ENCODE measurements around the gene IGSF21.

Gene IGSF21

GRCh38 chr1:18192182-18192581 lies 84.6 kb downstream of the IGSF21 start:
- no peak for TF ChIP-seq CTCF (conservative IDR thresholded peaks at IDR 0.05)
- peak overlapping the region; percentile 89; the same call in 1 of the 2 replicates for H3K27ac ChIP-seq

GRCh38 chr1:18192974-18193373 lies 85.4 kb downstream of the IGSF21 start:
- no peak for TF ChIP-seq CTCF (conservative IDR thresholded peaks at IDR 0.05)
- H3K27ac ChIP-seq = peak overlapping the region; percentile 89; the same call in 1 of the 2 replicates

GRCh38 chr1:18197299-18197698 lies 89.7 kb downstream of the IGSF21 start:
- no peak overlapping the region for H3K27ac ChIP-seq
- 0 out of 2 replicates have a peak, but pooled peaks have one; percentile 12 for TF ChIP-seq CTCF (conservative IDR thresholded peaks at IDR 0.05)

- H3K27ac ChIP-seq = peak overlapping the region; percentile 13; the same call in 1 of the 2 replicates
- no peak for TF ChIP-seq CTCF (conservative IDR thresholded peaks at IDR 0.05)
These were observed 90.7 kb downstream of the IGSF21 start for GRCh38 chr1:18198260-18198659.

GRCh38 chr1:18199462-18199861 lies 91.9 kb downstream of the IGSF21 start:
- peak overlapping the region; percentile 94; the same call in 1 of the 2 replicates for H3K27ac ChIP-seq
- TF ChIP-seq CTCF (conservative IDR thresholded peaks at IDR 0.05) = no peak

GRCh38 chr1:18200136-18200717 lies 92.6 kb downstream of the IGSF21 start:
- TF ChIP-seq CTCF (conservative IDR thresholded peaks at IDR 0.05) = peak; percentile 40
- peak overlapping the region; percentile 94 for H3K27ac ChIP-seq

GRCh38 chr1:18200918-18201317 lies 93.3 kb downstream of the IGSF21 start:
- no peak for TF ChIP-seq CTCF (conservative IDR thresholded peaks at IDR 0.05)

More at GRCh38 chr1:18200918-18201317, 93.3 kb downstream of the IGSF21 start:
- H3K27ac ChIP-seq = peak overlapping the region; percentile 94
